DOHH2 (cell line): ENCODE results near the gene GGTLC2.

Source experiments
- H3F3A ChIP-seq: fragments of 200-600 bp; sonication (generic), shearing (Covaris generic); 2 replicates; pipeline ENCODE4 v1.6.0; 2016; ENCODE audit warnings: antibody characterized with exemption, mild to moderate bottlenecking; ENCODE audit not compliant: control insufficient read depth, insufficient read depth
- H3K27ac ChIP-seq: fragments of 200-600 bp; sonication (generic); 2 replicates; pipeline ENCODE4 v1.5.1; 2014; ENCODE audit warnings: low read depth, mild to moderate bottlenecking, low read length, moderate library complexity
- H3K27me3 ChIP-seq: fragments of 200-600 bp; sonication (generic); 2 replicates; pipeline ENCODE4 v1.6.1; 2014; ENCODE audit warnings: mild to moderate bottlenecking, low read length, mixed read lengths; ENCODE audit not compliant: control insufficient read depth
- H3K36me3 ChIP-seq: fragments of 200-600 bp; sonication (generic); 2 replicates; pipeline ENCODE4 v1.6.1; 2014; ENCODE audit warnings: mild to moderate bottlenecking, low read length, moderate library complexity, mixed read lengths; ENCODE audit not compliant: control insufficient read depth
- H3K4me1 ChIP-seq: fragments of 200-600 bp; sonication (generic); 2 replicates; pipeline ENCODE4 v1.6.1; 2014; ENCODE audit warnings: mild to moderate bottlenecking, low read length, mixed read lengths; ENCODE audit not compliant: control insufficient read depth
- H3K4me2 ChIP-seq: fragments of 200-600 bp; sonication (generic); 2 replicates; pipeline ENCODE4 v1.6.0; 2014; ENCODE audit warnings: mild to moderate bottlenecking, low read length, moderate library complexity
- H3K4me3 ChIP-seq: fragments of 200-600 bp; sonication (generic); 2 replicates; pipeline ENCODE4 v1.5.1; 2014; ENCODE audit warnings: mild to moderate bottlenecking, low read length, mixed read lengths
- H3K79me2 ChIP-seq: fragments of 200-600 bp; sonication (generic); 2 replicates; pipeline ENCODE4 v1.6.1; 2014; ENCODE audit warnings: mild to moderate bottlenecking, low read length, mixed read lengths; ENCODE audit not compliant: control insufficient read depth
- H3K9me2 ChIP-seq: fragments of 200-600 bp; sonication (generic); replicated peaks from 2 replicates; pipeline ENCODE4 v1.6.1; 2014; ENCODE audit warnings: mild to moderate bottlenecking, low read length, mixed read lengths; ENCODE audit not compliant: control insufficient read depth
- H3K9me3 ChIP-seq: fragments of 200-600 bp; sonication (generic); 2 replicates; pipeline ENCODE4 v1.6.1; 2014; ENCODE audit warnings: antibody characterized with exemption, low read length, mixed read lengths; ENCODE audit not compliant: control insufficient read depth, insufficient read depth
- H4K20me1 ChIP-seq: fragments of 200-600 bp; sonication (generic); 2 replicates; pipeline ENCODE4 v1.6.0; 2014; ENCODE audit warnings: low read depth, mild to moderate bottlenecking, antibody characterized with exemption, low read length, moderate library complexity; ENCODE audit not compliant: control insufficient read depth, insufficient read depth
- EZH2phosphoT487 ChIP-seq: fragments of 200-600 bp; sonication (generic); IDR thresholded peaks from 2 replicates; pipeline ENCODE4 v1.6.1; 2017; ENCODE audit warnings: borderline replicate concordance, mild to moderate bottlenecking, antibody characterized with exemption, low read length, moderate library complexity, mixed read lengths
- TF ChIP-seq, protein P1 (sequence below): fragments of 200-600 bp; sonication (generic); IDR thresholded peaks from one replicate; pipeline ENCODE4 v1.5.1; 2014; ENCODE audit warnings: antibody characterized with exemption, mild to moderate bottlenecking, low read depth, low read length; ENCODE audit not compliant: poor library complexity, severe bottlenecking

Gene GGTLC2

DNA sequence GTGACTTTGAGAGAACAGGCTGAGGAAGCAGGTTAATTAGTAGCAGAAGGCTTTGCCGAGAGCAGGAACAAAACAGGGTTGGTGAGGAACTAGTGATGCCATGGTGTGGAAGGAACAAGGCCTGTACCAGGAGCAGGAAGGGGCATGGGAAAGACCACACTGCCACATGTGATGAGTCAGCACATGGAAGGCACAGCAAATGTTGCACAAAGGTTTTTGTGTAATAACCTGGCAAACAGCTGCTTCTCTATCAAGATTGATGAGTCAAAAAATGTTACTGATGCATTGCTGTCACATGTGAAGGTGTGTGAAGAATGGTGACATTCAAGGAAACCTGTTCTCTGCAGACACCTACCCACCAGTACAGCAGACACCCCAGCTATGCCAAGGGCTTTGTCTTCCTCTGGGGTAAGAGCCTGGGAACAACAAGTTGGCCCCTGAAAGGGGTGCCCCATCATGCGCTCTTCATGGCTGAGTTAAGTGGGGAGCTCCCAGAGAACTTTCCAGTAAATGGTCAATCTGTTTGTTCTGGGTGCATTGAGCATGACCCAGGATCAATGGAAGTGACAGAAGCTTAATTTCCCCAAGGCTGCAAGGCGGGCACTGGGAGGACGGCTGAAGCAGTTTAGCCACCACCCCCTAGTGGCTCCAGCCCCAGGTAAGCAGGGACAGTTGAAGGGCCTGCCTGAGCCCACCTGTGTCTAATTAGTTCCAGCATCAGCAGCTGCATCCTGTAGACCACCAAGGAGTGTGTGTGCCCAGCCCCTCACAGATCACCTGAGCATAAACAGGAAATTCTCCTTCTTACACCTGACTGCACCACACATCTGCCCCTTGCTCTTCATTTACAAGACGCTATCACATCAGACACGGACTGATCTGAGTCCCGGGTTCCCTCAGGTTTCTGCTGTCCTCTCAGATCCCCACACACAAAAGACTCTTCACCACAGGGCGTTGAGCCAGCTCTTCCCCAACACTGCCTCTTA, 47.6 kb downstream of the GGTLC2 start:
- H3K27ac ChIP-seq, result peak overlapping the region; percentile 97
- H3K4me3 ChIP-seq, result peak overlapping the region; percentile 62
- H3K27me3 ChIP-seq, result no peaks in the 10 kb centered on the region

DNA sequence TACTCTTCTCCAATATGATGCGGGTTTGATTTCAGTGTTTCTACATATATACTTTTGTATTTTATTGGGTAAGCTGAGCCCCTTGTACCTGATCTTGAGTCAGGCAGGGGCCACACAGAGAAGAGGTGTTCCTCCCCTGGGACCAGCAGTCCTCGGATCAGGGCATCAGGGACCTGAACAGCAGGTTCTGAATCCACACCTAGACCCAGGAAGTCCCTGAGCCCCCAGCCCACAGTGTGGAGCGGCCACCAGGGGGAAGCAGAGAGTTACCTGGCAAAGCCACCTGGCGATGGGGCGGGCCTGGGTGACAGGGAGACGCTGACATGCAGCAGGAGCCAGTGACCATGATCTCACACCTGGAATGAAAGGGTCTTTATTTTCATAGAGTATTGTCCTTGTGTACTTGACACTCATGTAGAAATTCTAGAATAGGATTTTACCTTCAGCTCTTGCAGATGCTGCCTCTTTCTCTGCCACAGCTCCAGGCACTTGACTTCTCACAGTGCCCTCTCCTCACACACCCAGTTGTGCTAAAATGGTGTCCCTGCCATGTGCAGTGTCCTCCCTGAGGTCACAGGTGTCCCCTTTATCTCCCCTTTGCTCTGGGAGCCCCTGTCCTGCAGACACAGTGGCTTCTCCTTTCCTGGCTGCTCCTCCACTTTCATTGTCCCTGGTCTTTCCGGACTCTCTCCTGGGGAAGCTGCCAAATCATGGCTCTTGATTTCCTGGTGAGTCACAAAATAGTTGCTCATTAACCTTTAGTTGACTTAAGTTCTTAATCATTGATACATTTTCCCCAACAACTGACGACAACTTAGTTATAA, 48.5 kb downstream of the GGTLC2 start:
- peaks cover 30% of the 10 kb centered on the region for H3F3A ChIP-seq
- H3K4me2 ChIP-seq, result peak overlapping the region; percentile 83
- TF ChIP-seq, protein P1, sequence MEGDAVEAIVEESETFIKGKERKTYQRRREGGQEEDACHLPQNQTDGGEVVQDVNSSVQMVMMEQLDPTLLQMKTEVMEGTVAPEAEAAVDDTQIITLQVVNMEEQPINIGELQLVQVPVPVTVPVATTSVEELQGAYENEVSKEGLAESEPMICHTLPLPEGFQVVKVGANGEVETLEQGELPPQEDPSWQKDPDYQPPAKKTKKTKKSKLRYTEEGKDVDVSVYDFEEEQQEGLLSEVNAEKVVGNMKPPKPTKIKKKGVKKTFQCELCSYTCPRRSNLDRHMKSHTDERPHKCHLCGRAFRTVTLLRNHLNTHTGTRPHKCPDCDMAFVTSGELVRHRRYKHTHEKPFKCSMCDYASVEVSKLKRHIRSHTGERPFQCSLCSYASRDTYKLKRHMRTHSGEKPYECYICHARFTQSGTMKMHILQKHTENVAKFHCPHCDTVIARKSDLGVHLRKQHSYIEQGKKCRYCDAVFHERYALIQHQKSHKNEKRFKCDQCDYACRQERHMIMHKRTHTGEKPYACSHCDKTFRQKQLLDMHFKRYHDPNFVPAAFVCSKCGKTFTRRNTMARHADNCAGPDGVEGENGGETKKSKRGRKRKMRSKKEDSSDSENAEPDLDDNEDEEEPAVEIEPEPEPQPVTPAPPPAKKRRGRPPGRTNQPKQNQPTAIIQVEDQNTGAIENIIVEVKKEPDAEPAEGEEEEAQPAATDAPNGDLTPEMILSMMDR, result peak; percentile 99
- no peak for TF ChIP-seq EZH2phosphoT487
- H3K9me3 ChIP-seq, result no peaks in the 10 kb centered on the region
- H3K79me2 ChIP-seq, result no peaks in the 10 kb centered on the region
- H3K27me3 ChIP-seq, result no peaks in the 10 kb centered on the region
- H3K4me1 ChIP-seq, result peaks cover 91% of the 10 kb centered on the region
- peak overlapping the region; percentile 97 for H3K27ac ChIP-seq
- H3K4me3 ChIP-seq, result peak overlapping the region; percentile 62
- H3K9me2 ChIP-seq, result no peaks in the 10 kb centered on the region
- no peaks in the 10 kb centered on the region for H4K20me1 ChIP-seq
- no peaks in the 10 kb centered on the region for H3K36me3 ChIP-seq

More for the DNA sequence above, 47.6 kb downstream of the GGTLC2 start:
- H3K4me2 ChIP-seq, result peak overlapping the region; percentile 83
- H3K4me1 ChIP-seq, result peaks cover 91% of the 10 kb centered on the region
- no peaks in the 10 kb centered on the region for H3K36me3 ChIP-seq
- H4K20me1 ChIP-seq, result no peaks in the 10 kb centered on the region
- TF ChIP-seq EZH2phosphoT487, result no peak
- TF ChIP-seq, protein P1, result no peak
- peaks cover 30% of the 10 kb centered on the region for H3F3A ChIP-seq
- no peaks in the 10 kb centered on the region for H3K79me2 ChIP-seq
- no peaks in the 10 kb centered on the region for H3K9me3 ChIP-seq
- no peaks in the 10 kb centered on the region for H3K9me2 ChIP-seq

DNA sequence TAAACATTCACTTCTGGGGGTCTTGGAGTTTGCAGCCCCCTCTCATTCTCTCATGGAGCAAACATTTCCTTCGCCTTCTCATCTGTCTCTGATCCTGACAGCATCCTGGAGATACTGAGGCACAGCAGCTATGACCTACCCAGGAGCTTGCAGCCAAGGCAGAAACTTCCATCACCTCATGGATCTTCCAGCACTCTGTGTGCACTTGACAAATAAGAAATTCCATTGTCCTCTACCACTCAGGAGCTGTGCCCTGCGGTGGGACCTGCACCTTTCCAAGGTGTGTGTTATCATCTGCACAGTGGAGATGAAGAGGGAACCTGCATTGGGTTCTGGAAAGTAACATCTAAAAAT, 49.1 kb downstream of the GGTLC2 start:
- Histone ChIP-seq H3K9me3 (no peaks in the 10 kb centered on the region), H3K79me2 (peaks cover 1% of the 10 kb centered on the region; the same call in 1 of the 2 replicates), H3K27ac (peak overlapping the region; percentile 97), H3K36me3 (no peaks in the 10 kb centered on the region; the same call in 1 of the 2 replicates), H3K9me2 (no peaks in the 10 kb centered on the region), H3K27me3 (no peaks in the 10 kb centered on the region), H3K4me3 (peak overlapping the region; percentile 62), H3K4me1 (peaks cover 96% of the 10 kb centered on the region), H3F3A (peaks cover 32% of the 10 kb centered on the region), H4K20me1 (no peaks in the 10 kb centered on the region), H3K4me2 (peak overlapping the region; percentile 83)
- no peak for TF ChIP-seq EZH2phosphoT487
- TF ChIP-seq, protein P1, result no peak
